Endothelial cell of umbilical vein (primary cell): Measurements from ENCODE around the gene ZNF317.

ENCODE experiments used
- MYC ChIP-seq: IDR thresholded peaks from one replicate; pipeline ENCODE4 v1.6.1; 2011; ENCODE audit warnings: mild to moderate bottlenecking, low read depth, low read length
- POLR2A ChIP-seq: IDR thresholded peaks from 2 replicates; pipeline ENCODE4 v1.6.1; 2012; ENCODE audit warnings: low read depth, mild to moderate bottlenecking, control low read depth, low read length
- TF ChIP-seq, protein P1 (sequence below), 2 donors: IDR thresholded peaks; 1 replicate in 1 of 2; 2 replicates in 1 of 2; pipeline ENCODE4 v1.5.1; 2011; ENCODE audit warnings: low read length in 2 of 2, mild to moderate bottlenecking in 2 of 2, moderate library complexity in 2 of 2, control low read depth in 1 of 2, inconsistent platforms in 1 of 2, low read depth in 1 of 2; ENCODE audit not compliant: insufficient read depth in 1 of 2; ENCODE audit errors: extremely low read depth in 1 of 2

DNA sequence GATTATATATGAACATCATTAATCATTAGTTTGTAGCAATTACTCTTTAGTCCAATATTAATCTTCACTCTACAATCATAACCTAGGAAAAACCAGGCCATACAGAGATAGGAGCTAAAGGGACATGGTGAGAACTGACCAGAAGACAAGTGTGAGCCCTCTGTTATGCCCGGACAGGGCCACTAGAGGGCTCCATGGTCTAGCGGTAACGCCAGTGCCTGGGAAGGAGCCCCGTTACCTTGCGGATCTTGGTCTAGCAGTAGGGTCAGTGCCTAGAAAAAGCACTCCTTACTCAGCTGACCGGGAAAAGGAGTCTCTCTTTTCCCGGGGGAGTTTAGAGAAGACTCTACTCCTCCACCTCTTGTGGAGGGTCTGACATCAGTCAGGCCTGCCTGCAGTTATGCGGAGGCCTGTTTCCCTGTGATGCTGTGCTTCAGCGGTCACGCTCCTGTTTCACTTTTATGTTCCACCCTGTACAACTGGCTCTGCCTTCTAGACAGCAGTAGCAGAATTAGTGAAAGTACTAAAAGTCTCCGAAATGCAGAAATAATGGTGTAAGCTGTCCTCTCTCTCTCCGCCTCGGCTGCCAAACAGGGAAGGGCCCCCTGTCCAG lies 65.4 kb downstream of the ZNF317 start:
- TF ChIP-seq MYC (no peak), POLR2A (no peak)
- TF ChIP-seq, protein P1, sequence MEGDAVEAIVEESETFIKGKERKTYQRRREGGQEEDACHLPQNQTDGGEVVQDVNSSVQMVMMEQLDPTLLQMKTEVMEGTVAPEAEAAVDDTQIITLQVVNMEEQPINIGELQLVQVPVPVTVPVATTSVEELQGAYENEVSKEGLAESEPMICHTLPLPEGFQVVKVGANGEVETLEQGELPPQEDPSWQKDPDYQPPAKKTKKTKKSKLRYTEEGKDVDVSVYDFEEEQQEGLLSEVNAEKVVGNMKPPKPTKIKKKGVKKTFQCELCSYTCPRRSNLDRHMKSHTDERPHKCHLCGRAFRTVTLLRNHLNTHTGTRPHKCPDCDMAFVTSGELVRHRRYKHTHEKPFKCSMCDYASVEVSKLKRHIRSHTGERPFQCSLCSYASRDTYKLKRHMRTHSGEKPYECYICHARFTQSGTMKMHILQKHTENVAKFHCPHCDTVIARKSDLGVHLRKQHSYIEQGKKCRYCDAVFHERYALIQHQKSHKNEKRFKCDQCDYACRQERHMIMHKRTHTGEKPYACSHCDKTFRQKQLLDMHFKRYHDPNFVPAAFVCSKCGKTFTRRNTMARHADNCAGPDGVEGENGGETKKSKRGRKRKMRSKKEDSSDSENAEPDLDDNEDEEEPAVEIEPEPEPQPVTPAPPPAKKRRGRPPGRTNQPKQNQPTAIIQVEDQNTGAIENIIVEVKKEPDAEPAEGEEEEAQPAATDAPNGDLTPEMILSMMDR (IDR thresholded peaks at IDR 0.05; ENCODE audit: extremely low read depth in 1 of 2, insufficient read depth in 1 of 2, low read depth in 1 of 2, low read length in 2 of 2): peak; percentile 74 to 87
